Measurements from ENCODE around the gene TSFM. TPM values are rescaled to one million over a fixed set of nuclear protein-coding genes. Genes with fewer than 3 reads are reported as not detected.

TSFM gene
- total RNA-seq, 2 experiments from 2014 or later: 25.8 to 26.9 TPM

DNA sequence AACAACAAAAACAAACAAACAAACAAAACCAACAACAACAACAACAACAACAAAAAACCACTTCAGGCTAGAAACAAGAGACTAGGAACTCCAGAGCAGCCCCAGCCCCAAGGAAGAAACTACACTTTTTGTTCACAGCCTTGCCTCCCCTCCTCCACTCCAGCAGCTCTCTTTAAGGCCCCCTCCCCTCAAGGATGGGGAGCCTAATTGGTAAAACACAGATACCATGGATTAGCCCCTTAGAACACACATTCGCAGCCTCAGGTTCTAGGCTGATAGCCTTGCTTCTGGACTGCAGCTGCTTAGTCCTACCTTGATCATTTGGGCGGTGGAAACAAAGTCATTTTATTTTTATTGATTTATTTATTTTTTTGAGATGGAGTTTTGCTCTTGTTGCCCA lies 47.8 kb downstream of the TSFM start:
- Histone ChIP-seq H3K27ac (ENCODE audit: low read depth in 1 of 2, low read length in 2 of 2) (no peak overlapping the region), H3K27me3 (ENCODE audit: control insufficient read depth in 1 of 2, insufficient read depth in 2 of 2, low read length in 2 of 2) (no peaks in the 10 kb centered on the region), H3K9me3 (ENCODE audit: control insufficient read depth in 1 of 2, insufficient read depth in 1 of 2, low read length in 2 of 2) (no peaks in the 10 kb centered on the region), H3K4me3 (ENCODE audit: low read length) (no peak overlapping the region), H3K4me1 (ENCODE audit: insufficient read depth, low read length) (peaks cover 76% of the 10 kb centered on the region), H3K36me3 (ENCODE audit: insufficient read depth, low read length) (peaks cover 46% of the 10 kb centered on the region)
- DNase-seq (no peak), ATAC-seq (ENCODE audit: poor library complexity) (no peak)
- ChIA-PET POLR2A (no interaction called here), CTCF (interaction anchor here (1.3 to 2.0 kb wide), 2 partner anchors 74 to 75 kb away, joined by 3 to 11 read pairs; no protein-coding TSS in a partner anchor)
- Mint-ChIP-seq H3K4me1 (ENCODE audit: low read depth) (peaks cover 62% of the 10 kb centered on the region), H3K27ac (peak overlapping the region; percentile 92), H3K4me3 (no peak overlapping the region), H3K9me3 (no peaks in the 10 kb centered on the region), H3K27me3 (no peaks in the 10 kb centered on the region), H3K36me3 (ENCODE audit: low read depth) (peaks cover 53% of the 10 kb centered on the region)
- TF ChIP-seq, protein P1, sequence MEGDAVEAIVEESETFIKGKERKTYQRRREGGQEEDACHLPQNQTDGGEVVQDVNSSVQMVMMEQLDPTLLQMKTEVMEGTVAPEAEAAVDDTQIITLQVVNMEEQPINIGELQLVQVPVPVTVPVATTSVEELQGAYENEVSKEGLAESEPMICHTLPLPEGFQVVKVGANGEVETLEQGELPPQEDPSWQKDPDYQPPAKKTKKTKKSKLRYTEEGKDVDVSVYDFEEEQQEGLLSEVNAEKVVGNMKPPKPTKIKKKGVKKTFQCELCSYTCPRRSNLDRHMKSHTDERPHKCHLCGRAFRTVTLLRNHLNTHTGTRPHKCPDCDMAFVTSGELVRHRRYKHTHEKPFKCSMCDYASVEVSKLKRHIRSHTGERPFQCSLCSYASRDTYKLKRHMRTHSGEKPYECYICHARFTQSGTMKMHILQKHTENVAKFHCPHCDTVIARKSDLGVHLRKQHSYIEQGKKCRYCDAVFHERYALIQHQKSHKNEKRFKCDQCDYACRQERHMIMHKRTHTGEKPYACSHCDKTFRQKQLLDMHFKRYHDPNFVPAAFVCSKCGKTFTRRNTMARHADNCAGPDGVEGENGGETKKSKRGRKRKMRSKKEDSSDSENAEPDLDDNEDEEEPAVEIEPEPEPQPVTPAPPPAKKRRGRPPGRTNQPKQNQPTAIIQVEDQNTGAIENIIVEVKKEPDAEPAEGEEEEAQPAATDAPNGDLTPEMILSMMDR (IDR thresholded peaks at IDR 0.05): no peak
- intact Hi-C loops (cut with DNase I, micrococcal nuclease): loop anchor here in 1 of 2 experiments (5.0 kb wide), 1 partner anchor 73 kb away; the partner anchor contains the start of gene MARCHF9

DNA sequence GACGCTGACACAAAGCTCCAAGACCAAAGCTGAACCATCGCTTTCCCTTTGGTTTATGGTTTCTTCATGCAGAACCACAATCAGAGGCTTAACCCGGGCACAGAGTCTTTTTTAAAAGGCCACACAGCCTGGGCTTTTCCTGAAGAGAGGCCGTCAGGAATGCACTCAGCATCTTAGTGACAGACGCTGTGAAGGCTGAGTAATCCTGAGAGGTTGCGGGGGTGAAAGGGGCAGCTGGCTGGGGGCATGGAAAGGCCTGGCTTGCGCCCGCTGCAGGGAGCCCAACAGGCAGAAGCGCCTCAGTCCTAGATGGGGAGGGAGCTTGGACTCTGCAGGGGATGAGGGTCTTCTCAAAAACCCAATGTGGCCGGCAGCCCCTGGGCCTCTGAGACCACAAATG lies 50.4 kb downstream of the TSFM start:
- peak overlapping the region; percentile 46 to 67 for H3K27ac ChIP-seq (ENCODE audit: low read depth in 1 of 2, low read length in 2 of 2)
- ChIA-PET CTCF (interaction anchor here (0.6 to 1.9 kb wide), 5 partner anchors 10 to 72 kb away, joined by 3 to 11 read pairs (median 4); no protein-coding TSS in a partner anchor), POLR2A (interaction anchor here (1.0 to 2.2 kb wide), 5 partner anchors 10 to 88 kb away, joined by 3 to 10 read pairs (median 5); partner anchors contain the start of genes CTDSP2 and TSPAN31)
- no peak overlapping the region for H3K4me3 ChIP-seq (ENCODE audit: low read length)
- H3K4me1 ChIP-seq (ENCODE audit: insufficient read depth, low read length): peaks cover 90% of the 10 kb centered on the region
- H3K9me3 ChIP-seq (ENCODE audit: control insufficient read depth in 1 of 2, insufficient read depth in 1 of 2, low read length in 2 of 2): no peaks in the 10 kb centered on the region
- TF ChIP-seq, protein P1 (IDR thresholded peaks at IDR 0.05): no peak
- no peaks in the 10 kb centered on the region for H3K9me3 Mint-ChIP-seq
- H3K36me3 Mint-ChIP-seq (ENCODE audit: low read depth): peaks cover 28% of the 10 kb centered on the region
- ATAC-seq (ENCODE audit: poor library complexity) (no peak), DNase-seq (no peak)
- no peaks in the 10 kb centered on the region for H3K27me3 Mint-ChIP-seq
- H3K4me3 Mint-ChIP-seq: peak overlapping the region; percentile 15
- H3K36me3 ChIP-seq (ENCODE audit: insufficient read depth, low read length): peaks cover 23% of the 10 kb centered on the region
- H3K4me1 Mint-ChIP-seq (ENCODE audit: low read depth): peaks cover 87% of the 10 kb centered on the region
- H3K27me3 ChIP-seq (ENCODE audit: control insufficient read depth in 1 of 2, insufficient read depth in 2 of 2, low read length in 2 of 2): no peaks in the 10 kb centered on the region
- H3K27ac Mint-ChIP-seq: peak overlapping the region; percentile 92
- intact Hi-C loops (cut with DNase I, micrococcal nuclease): loop anchor here in 1 of 2 experiments (5.0 kb wide), 1 partner anchor 76 kb away; the partner anchor contains the start of gene MARCHF9

DNA sequence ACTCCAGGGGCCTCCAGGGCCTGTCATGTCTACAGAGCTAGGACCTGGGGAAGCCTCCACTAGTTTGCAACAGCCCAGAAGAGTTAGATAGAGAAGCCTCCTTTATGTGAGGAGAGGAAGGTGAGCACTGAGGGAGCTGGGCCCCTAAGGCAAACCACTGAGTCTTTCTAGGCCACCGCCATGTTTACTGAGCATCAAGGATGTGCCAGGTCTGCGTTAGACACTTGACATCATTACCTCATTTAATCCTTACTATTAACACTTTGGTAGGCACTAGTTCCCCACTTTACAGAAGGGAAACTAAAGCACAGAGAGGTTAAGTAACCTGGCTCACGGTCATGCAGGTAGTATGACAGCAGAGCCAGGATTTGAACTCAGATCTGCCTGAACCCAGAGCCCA lies 51.1 kb downstream of the TSFM start:
- H3K36me3 ChIP-seq (ENCODE audit: insufficient read depth, low read length): peaks cover 17% of the 10 kb centered on the region
- H3K9me3 ChIP-seq (ENCODE audit: control insufficient read depth in 1 of 2, insufficient read depth in 1 of 2, low read length in 2 of 2): no peaks in the 10 kb centered on the region
- Mint-ChIP-seq H3K4me3 (peak overlapping the region; percentile 49), H3K9me3 (no peaks in the 10 kb centered on the region), H3K4me1 (ENCODE audit: low read depth) (peaks cover 91% of the 10 kb centered on the region), H3K27ac (peak overlapping the region; percentile 92), H3K36me3 (ENCODE audit: low read depth) (peaks cover 20% of the 10 kb centered on the region), H3K27me3 (no peaks in the 10 kb centered on the region)
- no peak for DNase-seq
- TF ChIP-seq, protein P1 (IDR thresholded peaks at IDR 0.05): no peak
- H3K4me1 ChIP-seq (ENCODE audit: insufficient read depth, low read length): peaks cover 97% of the 10 kb centered on the region
- intact Hi-C loops (cut with DNase I, micrococcal nuclease): loop anchor here in 1 of 2 experiments (5.0 kb wide), 1 partner anchor 76 kb away; the partner anchor contains the start of gene MARCHF9
- POLR2A ChIA-PET: interaction anchor here (1.0 to 2.2 kb wide), 5 partner anchors 9 to 89 kb away, joined by 3 to 10 read pairs (median 5); partner anchors contain the start of genes AVIL, CTDSP2 and TSPAN31
- H3K4me3 ChIP-seq (ENCODE audit: low read length): no peak overlapping the region
- H3K27ac ChIP-seq (ENCODE audit: low read depth in 1 of 2, low read length in 2 of 2): peak overlapping the region; percentile 46 to 67
- H3K27me3 ChIP-seq (ENCODE audit: control insufficient read depth in 1 of 2, insufficient read depth in 2 of 2, low read length in 2 of 2): no peaks in the 10 kb centered on the region
- no peak for ATAC-seq (ENCODE audit: poor library complexity)
- CTCF ChIA-PET: interaction anchor here (1.1 to 2.3 kb wide), 3 partner anchors 9 to 72 kb away, joined by 4 to 7 read pairs (median 4); no protein-coding TSS in a partner anchor

Data from CD4-positive, alpha-beta T cell (primary cell).